SK-N-SH (cell line): ENCODE data around the gene STIM1.

ENCODE experiments used
- CTCF ChIP-seq: fragments of 200-600 bp; sonication (generic); IDR thresholded peaks from 2 replicates; pipeline ENCODE4 v1.6.1; 2017; ENCODE audit warnings: antibody characterized with exemption, mild to moderate bottlenecking, moderate library complexity
- GABPA ChIP-seq: IDR thresholded peaks from 2 replicates; pipeline ENCODE4 v1.4.0; 2012; ENCODE audit warnings: low read depth, mild to moderate bottlenecking
- JUND ChIP-seq: IDR thresholded peaks from 2 replicates; pipeline ENCODE4 v1.4.0; 2012
- MAX ChIP-seq: IDR thresholded peaks from 2 replicates; pipeline ENCODE4 v1.4.0; 2012; ENCODE audit warnings: low read depth
- MXI1 ChIP-seq: IDR thresholded peaks from 2 replicates; pipeline ENCODE4 v1.6.1; 2012; ENCODE audit warnings: mild to moderate bottlenecking, low read depth, low read length, improper control_type of control experiment
- NFIC ChIP-seq: IDR thresholded peaks from 2 replicates; pipeline ENCODE4 v1.4.0; 2012; ENCODE audit warnings: borderline replicate concordance
- PBX3 ChIP-seq: IDR thresholded peaks from 2 replicates; pipeline ENCODE4; 2012
- POLR2AphosphoS5 ChIP-seq: IDR thresholded peaks from 2 replicates; pipeline ENCODE4 v1.6.1; 2012; ENCODE audit warnings: low read depth, low read length
- SIN3A ChIP-seq: IDR thresholded peaks from 2 replicates; pipeline ENCODE4 v1.6.1; 2012; ENCODE audit warnings: low read depth, mild to moderate bottlenecking, low read length, moderate library complexity, borderline replicate concordance
- SMC3 ChIP-seq: IDR thresholded peaks from 2 replicates; pipeline ENCODE4 v1.6.1; 2012; ENCODE audit warnings: low read depth, low read length, improper control_type of control experiment
- TAF1 ChIP-seq: IDR thresholded peaks from 2 replicates; pipeline ENCODE4 v1.6.1; 2012; ENCODE audit warnings: low read depth, mild to moderate bottlenecking, low read length, moderate library complexity, borderline replicate concordance

GRCh38 chr11:3995949-3996554 lies 140.6 kb downstream of the STIM1 start:
- TF ChIP-seq CTCF (no peak), GABPA (no peak), POLR2AphosphoS5 (no peak), SIN3A (no peak), NFIC (no peak), MXI1 (no peak), SMC3 (no peak), JUND (peak; percentile 47), TAF1 (no peak), PBX3 (peak; percentile 43), MAX (no peak)
